ENCODE results near the gene CDT1. TPM values are rescaled to one million over a fixed set of nuclear protein-coding genes. Genes with fewer than 3 reads are reported as not detected.

The CDT1 gene
- total and polyA plus RNA-seq, 3 donors from 2014 or later: 11.9 to 19.1 (median 14.9) TPM

GRCh38 chr16:88767546-88768070, 36.0 kb upstream of the CDT1 start:
- WGBS, 2 donors: 72 to 78% methylated on average over 10 to 12 of the region's 12 CpGs
- intact Hi-C loops (cut with DNase I; ENCODE audit: low total_unique reads): no loop called here
- Histone ChIP-seq H3K9me3 (no peaks in the 10 kb centered on the region), H3K4me3 (no peak overlapping the region), H3K27me3 (no peaks in the 10 kb centered on the region), H3K4me1 (peaks cover 27% of the 10 kb centered on the region), H3K36me3 (ENCODE audit: low read depth, missing control alignments) (no peaks in the 10 kb centered on the region), H3K27ac (no peak overlapping the region)
- TF ChIP-seq, protein P1, sequence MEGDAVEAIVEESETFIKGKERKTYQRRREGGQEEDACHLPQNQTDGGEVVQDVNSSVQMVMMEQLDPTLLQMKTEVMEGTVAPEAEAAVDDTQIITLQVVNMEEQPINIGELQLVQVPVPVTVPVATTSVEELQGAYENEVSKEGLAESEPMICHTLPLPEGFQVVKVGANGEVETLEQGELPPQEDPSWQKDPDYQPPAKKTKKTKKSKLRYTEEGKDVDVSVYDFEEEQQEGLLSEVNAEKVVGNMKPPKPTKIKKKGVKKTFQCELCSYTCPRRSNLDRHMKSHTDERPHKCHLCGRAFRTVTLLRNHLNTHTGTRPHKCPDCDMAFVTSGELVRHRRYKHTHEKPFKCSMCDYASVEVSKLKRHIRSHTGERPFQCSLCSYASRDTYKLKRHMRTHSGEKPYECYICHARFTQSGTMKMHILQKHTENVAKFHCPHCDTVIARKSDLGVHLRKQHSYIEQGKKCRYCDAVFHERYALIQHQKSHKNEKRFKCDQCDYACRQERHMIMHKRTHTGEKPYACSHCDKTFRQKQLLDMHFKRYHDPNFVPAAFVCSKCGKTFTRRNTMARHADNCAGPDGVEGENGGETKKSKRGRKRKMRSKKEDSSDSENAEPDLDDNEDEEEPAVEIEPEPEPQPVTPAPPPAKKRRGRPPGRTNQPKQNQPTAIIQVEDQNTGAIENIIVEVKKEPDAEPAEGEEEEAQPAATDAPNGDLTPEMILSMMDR (IDR thresholded peaks at IDR 0.05): no peak
- no peak for TF ChIP-seq POLR2A (IDR thresholded peaks at IDR 0.05)
- no peak for DNase-seq

DNA sequence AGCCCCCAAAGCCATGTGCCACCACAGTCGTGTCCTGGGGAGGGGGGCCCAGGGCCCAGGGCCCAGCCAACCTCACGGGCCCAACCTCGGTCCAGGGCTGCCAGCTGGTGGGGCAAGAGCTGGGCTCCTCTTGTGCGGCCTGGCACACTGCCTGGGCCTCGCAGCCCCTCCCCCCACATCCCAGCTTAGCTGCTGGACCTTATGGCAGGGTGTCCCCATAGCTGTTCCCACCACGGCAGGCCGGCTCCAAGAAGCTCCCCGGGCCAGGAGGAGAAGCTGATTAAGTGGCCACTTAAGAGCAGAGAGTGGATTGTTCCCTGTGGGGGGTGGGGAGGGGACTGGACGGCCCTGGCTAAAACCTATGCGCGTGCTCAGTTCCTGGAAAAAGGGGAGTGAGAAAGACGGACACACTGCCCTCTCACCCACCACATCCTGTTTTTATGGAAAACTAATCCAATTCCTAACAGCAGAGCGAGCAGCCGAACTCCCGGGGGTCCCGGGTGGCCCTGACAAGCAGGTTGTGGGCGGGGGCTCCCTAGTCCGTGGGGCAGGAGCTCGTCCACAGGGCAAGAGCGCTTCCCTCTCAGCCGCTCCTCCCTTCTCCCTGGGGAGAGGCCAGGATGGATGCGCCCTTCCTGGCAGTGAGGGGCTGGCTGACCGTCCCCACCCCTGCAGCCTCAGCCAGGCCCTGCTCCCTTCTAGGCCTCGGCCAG, 35.4 kb upstream of the CDT1 start:
- WGBS, 2 donors: 36 to 58% methylated on average over 8 to 20 of the region's 24 CpGs
- H3K4me1 ChIP-seq: peaks cover 34% of the 10 kb centered on the region
- no peaks in the 10 kb centered on the region for H3K27me3 ChIP-seq
- no peak overlapping the region for H3K27ac ChIP-seq
- no peak overlapping the region for H3K4me3 ChIP-seq
- no peak for DNase-seq
- TF ChIP-seq, protein P1 (IDR thresholded peaks at IDR 0.05): no peak
- no peak for TF ChIP-seq POLR2A (IDR thresholded peaks at IDR 0.05)
- H3K36me3 ChIP-seq (ENCODE audit: low read depth, missing control alignments): no peaks in the 10 kb centered on the region
- intact Hi-C loops (cut with DNase I; ENCODE audit: low total_unique reads): no loop called here
- H3K9me3 ChIP-seq: no peaks in the 10 kb centered on the region

- peaks cover 40% of the 10 kb centered on the region for H3K4me1 ChIP-seq
- 73 to 87% methylated on average over 10 to 30 of the region's 30 CpGs for WGBS, 2 donors
- no peaks in the 10 kb centered on the region for H3K36me3 ChIP-seq (ENCODE audit: low read depth, missing control alignments)
- TF ChIP-seq, protein P1 (IDR thresholded peaks at IDR 0.05): no peak
- TF ChIP-seq POLR2A (IDR thresholded peaks at IDR 0.05): no peak
- no peaks in the 10 kb centered on the region for H3K27me3 ChIP-seq
- DNase-seq: no peak
- no peaks in the 10 kb centered on the region for H3K9me3 ChIP-seq
- H3K4me3 ChIP-seq: no peak overlapping the region
- no peak overlapping the region for H3K27ac ChIP-seq
- intact Hi-C loops (cut with DNase I; ENCODE audit: low total_unique reads): no loop called here
These were observed 33.8 kb upstream of the CDT1 start for GRCh38 chr16:88769617-88770460.

GRCh38 chr16:88770461-88771293, 32.9 kb upstream of the CDT1 start:
- no peaks in the 10 kb centered on the region for H3K36me3 ChIP-seq (ENCODE audit: low read depth, missing control alignments)
- no peak overlapping the region for H3K27ac ChIP-seq
- H3K9me3 ChIP-seq: no peaks in the 10 kb centered on the region
- DNase-seq: no peak
- no peak overlapping the region for H3K4me3 ChIP-seq
- no peaks in the 10 kb centered on the region for H3K27me3 ChIP-seq
- 75 to 82% methylated on average over 18 to 39 of the region's 41 CpGs for WGBS, 2 donors
- peaks cover 40% of the 10 kb centered on the region for H3K4me1 ChIP-seq
- intact Hi-C loops (cut with DNase I; ENCODE audit: low total_unique reads): no loop called here
- no peak for TF ChIP-seq POLR2A (IDR thresholded peaks at IDR 0.05)
- TF ChIP-seq, protein P1 (IDR thresholded peaks at IDR 0.05): no peak

Measured in testis (tissue), 3 donors.